Caco-2 (cell line): ENCODE measurements around the gene STK32C. TPM values are rescaled to one million over a fixed set of nuclear protein-coding genes. Genes with fewer than 3 reads are reported as not detected.

ENCODE experiments used
- BruUV-seq: library from RNA; stranded (reverse); fragments of 400-500 nt; replicated peaks from 2 replicates; lab custom pipeline; 2021; lab: Mats Ljungman, UMichigan
- CTCF ChIA-PET: fragments of 300-600 bp; sonication (Branson Sonifier 250); formaldehyde crosslinking; loops from one replicate; lab custom pipeline; 2022; ENCODE audit warnings: antibody characterized with exemption; lab: Charles Lee
- POLR2A ChIA-PET: fragments of 300-600 bp; sonication (Branson Sonifier 250); formaldehyde crosslinking; loops from one replicate; lab custom pipeline; 2022; ENCODE audit warnings: antibody characterized with exemption; lab: Charles Lee
- DNase-seq, 2 experiments: peaks; one replicate each; pipeline versions ENCODE4 v3.0.0 to v3.0.0-alpha.2; 2020 to 2022
- H3K27me3 ChIP-seq: replicated peaks from 2 replicates; pipeline ENCODE4 v1.6.0; 2011; ENCODE audit warnings: low read length; ENCODE audit not compliant: control insufficient read depth, insufficient read depth
- H3K36me3 ChIP-seq: 2 replicates; pipeline ENCODE4 v1.5.1; 2011; ENCODE audit warnings: low read length; ENCODE audit not compliant: control insufficient read depth, insufficient read depth
- H3K4me1 ChIP-seq: fragments of 250-450 bp; sonication (Bioruptor Pico); 2 replicates; pipeline ENCODE4 v1.5.1; 2020; ENCODE audit warnings: mild to moderate bottlenecking
- H3K4me3 ChIP-seq: 2 replicates; pipeline ENCODE4 v1.5.1; 2011; ENCODE audit warnings: low read depth, mild to moderate bottlenecking, control low read depth, low read length
- H3K9me3 ChIP-seq: fragments of 250-450 bp; sonication (Bioruptor Pico); 2 replicates; pipeline ENCODE4 v1.5.1; 2020; ENCODE audit warnings: mild to moderate bottlenecking, moderate library complexity
- H3K27ac Mint-ChIP-seq: one replicate; pipeline ENCODE4 v1.8.0; 2022; ENCODE audit warnings: mixed read lengths; ENCODE audit not compliant: unreplicated experiment
- H3K27me3 Mint-ChIP-seq: one replicate; pipeline ENCODE4 v1.8.0; 2022; ENCODE audit warnings: mixed read lengths; ENCODE audit not compliant: insufficient read depth, unreplicated experiment
- H3K36me3 Mint-ChIP-seq: one replicate; pipeline ENCODE4 v1.8.0; 2022; ENCODE audit warnings: mild to moderate bottlenecking, mixed read lengths; ENCODE audit not compliant: insufficient read depth, unreplicated experiment
- H3K4me1 Mint-ChIP-seq: one replicate; pipeline ENCODE4 v1.8.0; 2022; ENCODE audit warnings: low read depth, mixed read lengths; ENCODE audit not compliant: unreplicated experiment
- H3K4me3 Mint-ChIP-seq: one replicate; pipeline ENCODE4 v1.8.0; 2022; ENCODE audit warnings: mild to moderate bottlenecking, moderate library complexity, mixed read lengths; ENCODE audit not compliant: unreplicated experiment
- H3K9me3 Mint-ChIP-seq: one replicate; pipeline ENCODE4 v1.8.0; 2022; ENCODE audit warnings: mixed read lengths; ENCODE audit not compliant: unreplicated experiment
- intact Hi-C: fragments of 100-400 bp; cut with micrococcal nuclease; formaldehyde crosslinking; loops from one replicate; pipeline ENCODE4 v1.10.0; 2022; ENCODE audit not compliant: unreplicated experiment
- total RNA-seq: library from RNA; stranded (reverse); gene quantifications from 2 replicates; pipeline ENCODE4 v1.2.3, GENCODE V29; 2022
- TF ChIP-seq, protein P1 (sequence below), 2 experiments: fragments of 200-600 bp in 1 of 2; IDR thresholded peaks; 1 replicate in 1 of 2; 2 replicates in 1 of 2; pipeline versions ENCODE4 v1.5.1 to v1.8.0; 2011 to 2022; ENCODE audit warnings: antibody characterized with exemption in 1 of 2, control low read depth in 1 of 2, inconsistent platforms in 1 of 2, low read depth in 1 of 2, low read length in 1 of 2, mild to moderate bottlenecking in 1 of 2, moderate library complexity in 1 of 2; ENCODE audit not compliant: insufficient read depth in 1 of 2, severe bottlenecking in 1 of 2, unreplicated experiment in 1 of 2

STK32C gene
- total RNA-seq, 1 experiment from 2014 or later: 13.3 TPM

GRCh38 chr10:132277311-132277741, 30.4 kb downstream of the STK32C start:
- Mint-ChIP-seq H3K27me3 (no peaks in the 10 kb centered on the region), H3K27ac (no peak overlapping the region), H3K36me3 (no peaks in the 10 kb centered on the region), H3K4me3 (no peak overlapping the region), H3K4me1 (no peaks in the 10 kb centered on the region), H3K9me3 (no peaks in the 10 kb centered on the region)
- Histone ChIP-seq H3K9me3 (no peaks in the 10 kb centered on the region), H3K27me3 (no peaks in the 10 kb centered on the region), H3K4me3 (no peak overlapping the region), H3K36me3 (no peaks in the 10 kb centered on the region), H3K4me1 (no peaks in the 10 kb centered on the region)
- TF ChIP-seq, protein P1, sequence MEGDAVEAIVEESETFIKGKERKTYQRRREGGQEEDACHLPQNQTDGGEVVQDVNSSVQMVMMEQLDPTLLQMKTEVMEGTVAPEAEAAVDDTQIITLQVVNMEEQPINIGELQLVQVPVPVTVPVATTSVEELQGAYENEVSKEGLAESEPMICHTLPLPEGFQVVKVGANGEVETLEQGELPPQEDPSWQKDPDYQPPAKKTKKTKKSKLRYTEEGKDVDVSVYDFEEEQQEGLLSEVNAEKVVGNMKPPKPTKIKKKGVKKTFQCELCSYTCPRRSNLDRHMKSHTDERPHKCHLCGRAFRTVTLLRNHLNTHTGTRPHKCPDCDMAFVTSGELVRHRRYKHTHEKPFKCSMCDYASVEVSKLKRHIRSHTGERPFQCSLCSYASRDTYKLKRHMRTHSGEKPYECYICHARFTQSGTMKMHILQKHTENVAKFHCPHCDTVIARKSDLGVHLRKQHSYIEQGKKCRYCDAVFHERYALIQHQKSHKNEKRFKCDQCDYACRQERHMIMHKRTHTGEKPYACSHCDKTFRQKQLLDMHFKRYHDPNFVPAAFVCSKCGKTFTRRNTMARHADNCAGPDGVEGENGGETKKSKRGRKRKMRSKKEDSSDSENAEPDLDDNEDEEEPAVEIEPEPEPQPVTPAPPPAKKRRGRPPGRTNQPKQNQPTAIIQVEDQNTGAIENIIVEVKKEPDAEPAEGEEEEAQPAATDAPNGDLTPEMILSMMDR (IDR thresholded peaks at IDR 0.05; ENCODE audit: insufficient read depth in 1 of 2, low read depth in 1 of 2, low read length in 1 of 2, severe bottlenecking in 1 of 2, unreplicated experiment in 1 of 2): no peak
- intact Hi-C loops: no loop called here
- CTCF ChIA-PET: no interaction called here
- POLR2A ChIA-PET: no interaction called here
- DNase-seq: no peak
- BruUV-seq: no TSS peak

DNA sequence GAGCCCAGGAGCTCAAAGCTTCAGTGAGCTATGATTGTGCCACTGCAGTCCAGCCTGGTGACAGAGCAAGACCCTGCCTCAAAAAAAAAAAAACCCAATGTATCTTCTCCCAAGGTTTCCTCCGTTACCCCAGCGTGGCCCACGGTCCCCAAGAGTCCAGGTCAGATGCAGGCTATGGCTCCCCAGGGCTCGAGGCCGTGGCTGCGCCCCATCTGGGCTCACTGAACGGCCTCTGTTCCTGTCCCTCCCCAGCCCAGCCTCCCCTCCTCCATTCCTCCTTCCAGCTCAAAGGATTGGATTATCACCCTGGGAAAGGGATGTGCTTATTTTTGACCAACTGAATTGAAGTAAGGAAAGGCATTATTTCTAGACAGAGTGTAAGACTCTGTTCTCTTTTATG, 31.0 kb downstream of the STK32C start:
- CTCF ChIA-PET: no interaction called here
- Mint-ChIP-seq H3K4me3 (no peak overlapping the region), H3K36me3 (no peaks in the 10 kb centered on the region), H3K27ac (no peak overlapping the region), H3K4me1 (no peaks in the 10 kb centered on the region), H3K27me3 (no peaks in the 10 kb centered on the region), H3K9me3 (no peaks in the 10 kb centered on the region)
- no peak for DNase-seq
- no peaks in the 10 kb centered on the region for H3K9me3 ChIP-seq
- no peaks in the 10 kb centered on the region for H3K36me3 ChIP-seq
- intact Hi-C loops: no loop called here
- H3K4me1 ChIP-seq: no peaks in the 10 kb centered on the region
- BruUV-seq: no TSS peak
- POLR2A ChIA-PET: no interaction called here
- H3K27me3 ChIP-seq: no peaks in the 10 kb centered on the region
- TF ChIP-seq, protein P1 (IDR thresholded peaks at IDR 0.05; ENCODE audit: insufficient read depth in 1 of 2, low read depth in 1 of 2, low read length in 1 of 2, severe bottlenecking in 1 of 2, unreplicated experiment in 1 of 2): no peak
- H3K4me3 ChIP-seq: no peak overlapping the region

GRCh38 chr10:132276179-132276675, 31.5 kb downstream of the STK32C start:
- Mint-ChIP-seq H3K27ac (no peak overlapping the region), H3K4me1 (no peaks in the 10 kb centered on the region), H3K4me3 (no peak overlapping the region), H3K9me3 (no peaks in the 10 kb centered on the region), H3K36me3 (no peaks in the 10 kb centered on the region), H3K27me3 (no peaks in the 10 kb centered on the region)
- intact Hi-C loops: no loop called here
- no TSS peak for BruUV-seq
- POLR2A ChIA-PET: no interaction called here
- Histone ChIP-seq H3K4me1 (no peaks in the 10 kb centered on the region), H3K36me3 (no peaks in the 10 kb centered on the region), H3K9me3 (no peaks in the 10 kb centered on the region), H3K27me3 (no peaks in the 10 kb centered on the region), H3K4me3 (no peak overlapping the region)
- TF ChIP-seq, protein P1 (IDR thresholded peaks at IDR 0.05; ENCODE audit: insufficient read depth in 1 of 2, low read depth in 1 of 2, low read length in 1 of 2, severe bottlenecking in 1 of 2, unreplicated experiment in 1 of 2): no peak
- no peak for DNase-seq
- CTCF ChIA-PET: no interaction called here
